Breast epithelium (tissue), 4 donors: ENCODE data around the gene DYNC1I1. TPM values are rescaled to one million over a fixed set of nuclear protein-coding genes. Genes with fewer than 3 reads are reported as not detected.

Source experiments
- DNase-seq, 2 donors: peaks; one replicate each; pipeline ENCODE4 v3.0.0-alpha.2; 2019; ENCODE audit warnings: low spot score in 2 of 2
- H3K27ac ChIP-seq, 2 donors: fragments of 200-600 bp; sonication (generic) in 1 of 2; one replicate each; pipeline ENCODE4 v1.5.1; 2016 to 2019; ENCODE audit warnings: mild to moderate bottlenecking in 1 of 2
- H3K27me3 ChIP-seq, 2 donors: fragments of 200-600 bp; sonication (generic) in 1 of 2; one replicate each; pipeline versions ENCODE4 v1.5.1 to v1.6.0; 2017 to 2019; ENCODE audit warnings: control low read depth in 1 of 2, mild to moderate bottlenecking in 1 of 2
- H3K36me3 ChIP-seq: fragments of 200-600 bp; one replicate; pipeline ENCODE4 v1.5.1; 2019
- H3K4me1 ChIP-seq, 2 donors: fragments of 200-600 bp; sonication (generic); one replicate each; pipeline ENCODE4 v1.5.1; 2016 to 2019; ENCODE audit warnings: control low read depth in 1 of 2
- H3K4me3 ChIP-seq, 3 donors: fragments of 200-600 bp; sonication (generic); 1 replicate in 2 of 3; 2 replicates in 1 of 3; pipeline ENCODE4 v1.5.1; 2016 to 2019; ENCODE audit warnings: mild to moderate bottlenecking in 3 of 3, moderate library complexity in 2 of 3
- H3K9me3 ChIP-seq, 2 donors: fragments of 200-600 bp; sonication (generic) in 1 of 2; one replicate each; pipeline ENCODE4 v1.5.1; 2016 to 2019; ENCODE audit warnings: control low read depth in 1 of 2
- POLR2A ChIP-seq: fragments of 450-650 bp; IDR thresholded peaks from one replicate; pipeline ENCODE4 v1.6.1; 2016; ENCODE audit warnings: antibody characterized with exemption, mild to moderate bottlenecking, moderate library complexity
- POLR2AphosphoS5 ChIP-seq, 3 donors: sonication (generic); formaldehyde crosslinking; IDR thresholded peaks; one replicate each; pipeline ENCODE4 v1.6.1; 2017; ENCODE audit warnings: antibody characterized with exemption in 3 of 3
- intact Hi-C: fragments of 100-400 bp; cut with DNase I; formaldehyde crosslinking; loops from one replicate; pipeline ENCODE4 v1.15.1; 2023; ENCODE audit warnings: low total_unique reads
- total RNA-seq, 3 donors: library from RNA; depleted of rRNA; stranded (reverse); fragments of >200 nt; gene quantifications; one replicate each; pipeline ENCODE4 v1.1.0, GENCODE V29; 2016
- TF ChIP-seq, protein P1 (sequence below), 3 donors: fragments of 450-650 bp; IDR thresholded peaks; one replicate each; pipeline ENCODE4 v1.5.1; 2016 to 2017; ENCODE audit warnings: antibody characterized with exemption in 3 of 3, mild to moderate bottlenecking in 3 of 3, moderate library complexity in 3 of 3

Gene DYNC1I1
- total RNA-seq, 3 donors from 2014 or later: 5.7 to 7.7 (median 6.6) TPM

DNA sequence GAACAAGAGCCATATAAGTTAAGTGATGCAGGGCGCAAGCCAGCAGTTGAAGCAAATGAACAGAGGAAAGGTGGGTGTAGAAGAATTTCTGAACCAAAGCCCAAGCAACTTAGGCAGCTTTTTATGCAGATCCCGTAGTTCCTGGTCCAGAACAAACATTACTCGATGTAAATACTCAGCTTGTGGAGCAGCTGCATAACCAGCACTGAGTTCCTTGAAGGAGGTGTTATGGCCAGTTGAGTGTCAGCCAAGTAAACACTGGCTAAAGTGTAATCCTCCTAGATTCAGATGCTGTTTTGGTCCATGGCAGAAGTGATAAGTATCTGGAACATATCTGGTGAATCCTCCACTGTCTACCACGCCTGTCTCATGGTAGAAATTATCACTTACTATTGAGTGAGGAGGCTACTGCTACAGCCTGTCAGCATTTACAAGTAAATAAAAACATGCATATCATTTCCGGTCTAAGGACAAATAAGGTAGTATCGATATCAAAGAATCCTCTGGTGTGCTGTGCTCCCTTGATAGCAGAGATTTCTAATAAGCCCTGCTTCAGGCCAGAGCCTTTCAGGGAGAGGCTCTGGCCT, 213.9 kb downstream of the DYNC1I1 start:
- no peaks in the 10 kb centered on the region for H3K9me3 ChIP-seq
- H3K27me3 ChIP-seq: no peaks in the 10 kb centered on the region
- intact Hi-C loops: no loop called here
- no peaks in the 10 kb centered on the region for H3K36me3 ChIP-seq
- H3K4me1 ChIP-seq: no peaks in the 10 kb centered on the region
- no peak overlapping the region for H3K27ac ChIP-seq
- DNase-seq: no peak
- no peak overlapping the region for H3K4me3 ChIP-seq
- TF ChIP-seq POLR2A: no peak
- TF ChIP-seq, protein P1, sequence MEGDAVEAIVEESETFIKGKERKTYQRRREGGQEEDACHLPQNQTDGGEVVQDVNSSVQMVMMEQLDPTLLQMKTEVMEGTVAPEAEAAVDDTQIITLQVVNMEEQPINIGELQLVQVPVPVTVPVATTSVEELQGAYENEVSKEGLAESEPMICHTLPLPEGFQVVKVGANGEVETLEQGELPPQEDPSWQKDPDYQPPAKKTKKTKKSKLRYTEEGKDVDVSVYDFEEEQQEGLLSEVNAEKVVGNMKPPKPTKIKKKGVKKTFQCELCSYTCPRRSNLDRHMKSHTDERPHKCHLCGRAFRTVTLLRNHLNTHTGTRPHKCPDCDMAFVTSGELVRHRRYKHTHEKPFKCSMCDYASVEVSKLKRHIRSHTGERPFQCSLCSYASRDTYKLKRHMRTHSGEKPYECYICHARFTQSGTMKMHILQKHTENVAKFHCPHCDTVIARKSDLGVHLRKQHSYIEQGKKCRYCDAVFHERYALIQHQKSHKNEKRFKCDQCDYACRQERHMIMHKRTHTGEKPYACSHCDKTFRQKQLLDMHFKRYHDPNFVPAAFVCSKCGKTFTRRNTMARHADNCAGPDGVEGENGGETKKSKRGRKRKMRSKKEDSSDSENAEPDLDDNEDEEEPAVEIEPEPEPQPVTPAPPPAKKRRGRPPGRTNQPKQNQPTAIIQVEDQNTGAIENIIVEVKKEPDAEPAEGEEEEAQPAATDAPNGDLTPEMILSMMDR (IDR thresholded peaks at IDR 0.05): no peak
- no peak for TF ChIP-seq POLR2AphosphoS5 (IDR thresholded peaks at IDR 0.05)

GRCh38 chr7:95989301-95989700, 216.9 kb downstream of the DYNC1I1 start:
- no peak for DNase-seq
- intact Hi-C loops: no loop called here
- Histone ChIP-seq H3K9me3 (no peaks in the 10 kb centered on the region), H3K4me1 (no peaks in the 10 kb centered on the region), H3K27me3 (no peaks in the 10 kb centered on the region), H3K4me3 (no peak overlapping the region), H3K27ac (no peak overlapping the region), H3K36me3 (no peaks in the 10 kb centered on the region)
- TF ChIP-seq, protein P1 (IDR thresholded peaks at IDR 0.05): no peak
- no peak for TF ChIP-seq POLR2AphosphoS5 (IDR thresholded peaks at IDR 0.05)
- TF ChIP-seq POLR2A: no peak

- no peak overlapping the region for H3K4me3 ChIP-seq
- TF ChIP-seq POLR2AphosphoS5 (IDR thresholded peaks at IDR 0.05) (no peak), POLR2A (no peak)
- TF ChIP-seq, protein P1 (IDR thresholded peaks at IDR 0.05): no peak
- H3K27me3 ChIP-seq: no peaks in the 10 kb centered on the region
- DNase-seq: no peak
- no peak overlapping the region for H3K27ac ChIP-seq
- no peaks in the 10 kb centered on the region for H3K9me3 ChIP-seq
- H3K36me3 ChIP-seq: no peaks in the 10 kb centered on the region
- no peaks in the 10 kb centered on the region for H3K4me1 ChIP-seq
- intact Hi-C loops: no loop called here
Measured at GRCh38 chr7:95993380-95993779, 221.0 kb downstream of the DYNC1I1 start.

- no peaks in the 10 kb centered on the region for H3K36me3 ChIP-seq
- DNase-seq: no peak
- intact Hi-C loops: no loop called here
- no peaks in the 10 kb centered on the region for H3K4me1 ChIP-seq
- peak overlapping the region in 1 of 2 donors; percentile 58 for H3K27ac ChIP-seq
- H3K9me3 ChIP-seq: no peaks in the 10 kb centered on the region
- TF ChIP-seq POLR2AphosphoS5 (IDR thresholded peaks at IDR 0.05) (no peak), POLR2A (no peak)
- TF ChIP-seq, protein P1 (IDR thresholded peaks at IDR 0.05): no peak
- H3K4me3 ChIP-seq: no peak overlapping the region
- H3K27me3 ChIP-seq: no peaks in the 10 kb centered on the region
Measured at GRCh38 chr7:95996174-95996573, 223.8 kb downstream of the DYNC1I1 start.

DNA sequence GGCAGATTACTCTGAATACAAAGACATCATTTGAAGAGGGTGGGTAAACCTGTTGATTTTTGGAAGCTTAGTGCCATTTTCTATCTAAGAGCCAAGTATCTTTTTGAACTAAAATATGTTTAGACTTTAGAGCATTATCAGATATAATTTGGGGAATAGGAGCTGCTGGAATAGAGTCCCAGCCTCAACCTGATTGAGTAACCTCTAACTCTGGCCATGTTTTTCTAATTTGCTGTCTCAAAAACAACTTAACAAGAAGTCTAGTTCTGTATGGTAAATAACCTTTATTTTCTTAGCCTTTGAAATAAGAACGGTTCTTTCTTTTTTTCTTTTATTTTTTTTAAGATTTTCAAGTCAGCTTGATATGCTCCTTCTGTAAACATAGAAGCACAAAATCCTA, 224.5 kb downstream of the DYNC1I1 start:
- peak overlapping the region in 1 of 2 donors; percentile 58 for H3K27ac ChIP-seq
- intact Hi-C loops: no loop called here
- no peaks in the 10 kb centered on the region for H3K27me3 ChIP-seq
- no peaks in the 10 kb centered on the region for H3K9me3 ChIP-seq
- no peak for TF ChIP-seq POLR2A
- TF ChIP-seq POLR2AphosphoS5 (IDR thresholded peaks at IDR 0.05): no peak
- TF ChIP-seq, protein P1 (IDR thresholded peaks at IDR 0.05): no peak
- DNase-seq: no peak
- H3K4me3 ChIP-seq: no peak overlapping the region
- no peaks in the 10 kb centered on the region for H3K4me1 ChIP-seq
- no peaks in the 10 kb centered on the region for H3K36me3 ChIP-seq
